ENCODE results near the gene FAM53A. TPM values are rescaled to one million over a fixed set of nuclear protein-coding genes. Genes with fewer than 3 reads are reported as not detected.
A peak's percentile ranks its signal among the peaks of the same experiment; 100 is the strongest.

The FAM53A gene
- total RNA-seq, 4 donors from 2014 or later, result 1.3 to 3.2 TPM; not detected in 2

GRCh38 chr4:1728061-1728980, 44.2 kb upstream of the FAM53A start:
- H3K9me3 ChIP-seq, result no peaks in the 10 kb centered on the region
- TF ChIP-seq POLR2A (IDR thresholded peaks at IDR 0.05) (no peak), CTCF (IDR thresholded peaks at IDR 0.05) (no peak)
- no peak for DNase-seq
- no peaks in the 10 kb centered on the region for H3K36me3 ChIP-seq
- peak overlapping the region in 1 of 2 donors; percentile 25 for H3K27ac ChIP-seq
- H3K4me3 ChIP-seq, result no peak overlapping the region
- intact Hi-C loops (cut with DNase I; ENCODE audit: low total_unique reads), result loop anchor here (5.0 kb wide), 1 partner anchor 36 kb away; no protein-coding TSS in a partner anchor
- no peaks in the 10 kb centered on the region for H3K4me1 ChIP-seq
- H3K27me3 ChIP-seq, result no peaks in the 10 kb centered on the region

- no peaks in the 10 kb centered on the region for H3K36me3 ChIP-seq
- no peaks in the 10 kb centered on the region for H3K9me3 ChIP-seq
- no peak for TF ChIP-seq POLR2A (IDR thresholded peaks at IDR 0.05)
- no peak for TF ChIP-seq CTCF (IDR thresholded peaks at IDR 0.05)
- H3K27me3 ChIP-seq, result no peaks in the 10 kb centered on the region
- intact Hi-C loops (cut with DNase I; ENCODE audit: low total_unique reads), result loop anchor here (5.0 kb wide), 1 partner anchor 35 kb away; no protein-coding TSS in a partner anchor
- no peaks in the 10 kb centered on the region for H3K4me1 ChIP-seq
- no peak overlapping the region for H3K4me3 ChIP-seq
- H3K27ac ChIP-seq, result peak overlapping the region in 1 of 2 donors; percentile 52
- peak in 1 of 2 donors; percentile 61 for DNase-seq
Measured at GRCh38 chr4:1727117-1728031, 43.3 kb upstream of the FAM53A start.

- Histone ChIP-seq H3K4me1 (peaks cover 0 to 9% of the 10 kb centered on the region in 2 donors), H3K36me3 (no peaks in the 10 kb centered on the region), H3K9me3 (no peaks in the 10 kb centered on the region), H3K27me3 (no peaks in the 10 kb centered on the region), H3K27ac (peak overlapping the region in 1 of 2 donors; percentile 52), H3K4me3 (no peak overlapping the region)
- intact Hi-C loops (cut with DNase I; ENCODE audit: low total_unique reads), result loop anchor here (5.0 kb wide), 1 partner anchor 34 kb away; no protein-coding TSS in a partner anchor
- TF ChIP-seq POLR2A (IDR thresholded peaks at IDR 0.05), result no peak
- peak; percentile 86 to 96 (median 90) for TF ChIP-seq CTCF (IDR thresholded peaks at IDR 0.05)
- peak; percentile 79 to 83 for DNase-seq
Measured at GRCh38 chr4:1726146-1726934, 42.2 kb upstream of the FAM53A start.

- intact Hi-C loops (cut with DNase I; ENCODE audit: low total_unique reads), result loop anchor here (5.0 kb wide), 1 partner anchor 33 kb away; no protein-coding TSS in a partner anchor
- H3K4me1 ChIP-seq, result peaks cover 0 to 9% of the 10 kb centered on the region in 2 donors
Measured at GRCh38 chr4:1725521-1725920, 41.4 kb upstream of the FAM53A start.

More at GRCh38 chr4:1725521-1725920, 41.4 kb upstream of the FAM53A start:
- Histone ChIP-seq H3K27ac (no peak overlapping the region), H3K4me3 (no peak overlapping the region), H3K9me3 (no peaks in the 10 kb centered on the region), H3K27me3 (no peaks in the 10 kb centered on the region), H3K36me3 (no peaks in the 10 kb centered on the region)
- TF ChIP-seq CTCF (IDR thresholded peaks at IDR 0.05) (no peak), POLR2A (IDR thresholded peaks at IDR 0.05) (no peak)
- DNase-seq, result no peak
